Esophagus squamous epithelium (tissue), 5 donors: ENCODE results near the gene ZNF71. TPM values are rescaled to one million over a fixed set of nuclear protein-coding genes. Genes with fewer than 3 reads are reported as not detected.

Experiments
- DNase-seq: peaks from one replicate; lab custom pipeline; 2025; lab: John Stamatoyannopoulos, UW
- H3K27ac ChIP-seq, 4 donors: fragments of 200-600 bp; sonication (generic); one replicate each; pipeline ENCODE4 v1.5.1; 2016 to 2019; ENCODE audit warnings: mild to moderate bottlenecking in 1 of 4
- H3K27me3 ChIP-seq, 4 donors: fragments of 200-600 bp; sonication (generic); 1 replicate in 3 of 4; 2 replicates in 1 of 4; pipeline versions ENCODE4 v1.5.1 to v1.6.0; 2017 to 2021; ENCODE audit warnings: antibody characterized with exemption in 1 of 4
- H3K36me3 ChIP-seq, 3 donors: fragments of 200-600 bp; sonication (generic); one replicate each; pipeline ENCODE4 v1.5.1; 2016 to 2019
- H3K4me1 ChIP-seq, 3 donors: fragments of 200-600 bp; sonication (generic); one replicate each; pipeline ENCODE4 v1.5.1; 2017 to 2019
- H3K4me3 ChIP-seq, 4 donors: fragments of 200-600 bp; sonication (generic); 1 replicate in 3 of 4; 2 replicates in 1 of 4; pipeline ENCODE4 v1.5.1; 2016 to 2019; ENCODE audit warnings: mild to moderate bottlenecking in 2 of 4, moderate library complexity in 1 of 4
- H3K9me3 ChIP-seq, 3 donors: fragments of 200-600 bp; sonication (generic); one replicate each; pipeline ENCODE4 v1.5.1; 2016 to 2019
- CTCF ChIP-seq, 6 experiments: fragments of 450-650 bp in 4 of 6; fragments of 200-600 bp in 2 of 6; sonication (generic) in 2 of 6; IDR thresholded peaks; one replicate each; pipeline ENCODE4 v1.5.1; 2016 to 2019; ENCODE audit warnings: antibody characterized with exemption in 6 of 6, mild to moderate bottlenecking in 4 of 6, moderate library complexity in 4 of 6
- POLR2A ChIP-seq, 4 donors: fragments of 450-650 bp; IDR thresholded peaks; one replicate each; pipeline ENCODE4 v1.6.1; 2017; ENCODE audit warnings: antibody characterized with exemption in 4 of 4, mild to moderate bottlenecking in 4 of 4, moderate library complexity in 3 of 4
- WGBS, 2 donors: methylation state at CpG; one replicate each; pipeline ENCODE4 v1.1.5; 2018; 5-methylcytosine and 5-hydroxymethylcytosine counted together
- intact Hi-C: fragments of 100-400 bp; cut with DNase I; formaldehyde crosslinking; loops from one replicate; pipeline ENCODE4 v1.15.0; 2022
- total RNA-seq, 4 donors: library from RNA; depleted of rRNA; stranded (reverse); fragments of >200 nt; gene quantifications; one replicate each; pipeline ENCODE4 v1.1.0, GENCODE V29; 2016
- donor health status: DM: yes; HTN: yes; CAD: no.

ZNF71 gene
- total RNA-seq, 4 donors from 2014 or later = 3.0 to 8.4 (median 3.4) TPM

GRCh38 chr19:56594446-56594782 lies 688 bp upstream of the ZNF71 start:
- WGBS, 2 donors = 60 to 62% methylated on average over 4 of the region's 4 CpGs
- Histone ChIP-seq H3K9me3 (peaks cover 0 to 38% (median 0%) of the 10 kb centered on the region in 3 donors), H3K36me3 (peaks cover 0 to 22% (median 0%) of the 10 kb centered on the region in 3 donors), H3K27ac (peak overlapping the region in 2 of 4 donors; percentile 83 to 85), H3K4me1 (peaks cover 0 to 21% (median 9%) of the 10 kb centered on the region in 3 donors), H3K4me3 (peak overlapping the region in 3 of 4 donors; percentile 89 to 100 (median 90)), H3K27me3 (no peaks in the 10 kb centered on the region)
- intact Hi-C loops = no loop called here
- no peak for DNase-seq
- no peak for TF ChIP-seq POLR2A (IDR thresholded peaks at IDR 0.05)
- no peak for TF ChIP-seq CTCF (IDR thresholded peaks at IDR 0.05)

GRCh38 chr19:56595548-56595899 lies 422 bp downstream of the ZNF71 start:
- no peak for DNase-seq
- intact Hi-C loops = no loop called here
- H3K36me3 ChIP-seq = peaks cover 0 to 24% (median 0%) of the 10 kb centered on the region in 3 donors
- peaks cover 0 to 21% (median 9%) of the 10 kb centered on the region in 3 donors for H3K4me1 ChIP-seq
- H3K4me3 ChIP-seq = peak overlapping the region; percentile 80 to 100 (median 90)
- 0 to 4% methylated on average over 3 to 4 of the region's 4 CpGs for WGBS, 2 donors
- H3K27me3 ChIP-seq = no peaks in the 10 kb centered on the region
- H3K27ac ChIP-seq = peak overlapping the region; percentile 79 to 88 (median 84)
- TF ChIP-seq POLR2A (IDR thresholded peaks at IDR 0.05) (no peak), CTCF (IDR thresholded peaks at IDR 0.05) (no peak)
- H3K9me3 ChIP-seq = peaks cover 0 to 29% (median 0%) of the 10 kb centered on the region in 3 donors

GRCh38 chr19:56596676-56597075 lies 1.6 kb downstream of the ZNF71 start:
- no peak overlapping the region for H3K27ac ChIP-seq
- H3K36me3 ChIP-seq = peaks cover 0 to 35% (median 6%) of the 10 kb centered on the region in 3 donors
- intact Hi-C loops = no loop called here
- whole genome bisulfite sequencing, 2 donors = 57 to 66% methylated on average over 4 of the region's 4 CpGs
- H3K9me3 ChIP-seq = peaks cover 0 to 31% (median 9%) of the 10 kb centered on the region in 3 donors
- TF ChIP-seq CTCF (IDR thresholded peaks at IDR 0.05) = no peak
- no peak for TF ChIP-seq POLR2A (IDR thresholded peaks at IDR 0.05)
- H3K27me3 ChIP-seq = no peaks in the 10 kb centered on the region
- H3K4me1 ChIP-seq = peaks cover 0 to 21% (median 9%) of the 10 kb centered on the region in 3 donors
- DNase-seq = no peak
- H3K4me3 ChIP-seq = no peak overlapping the region

- Histone ChIP-seq H3K4me3 (no peak overlapping the region), H3K27ac (no peak overlapping the region), H3K27me3 (no peaks in the 10 kb centered on the region), H3K4me1 (peaks cover 0 to 21% (median 9%) of the 10 kb centered on the region in 3 donors), H3K36me3 (peaks cover 0 to 46% (median 6%) of the 10 kb centered on the region in 3 donors), H3K9me3 (peaks cover 0 to 39% (median 10%) of the 10 kb centered on the region in 3 donors)
- TF ChIP-seq POLR2A (IDR thresholded peaks at IDR 0.05) = no peak
- DNase-seq = no peak
- intact Hi-C loops = no loop called here
- WGBS, 2 donors = 87 to 96% methylated on average over 3 to 4 of the region's 4 CpGs
These were observed 2.6 kb downstream of the ZNF71 start for GRCh38 chr19:56597696-56598095.

- Histone ChIP-seq H3K4me3 (no peak overlapping the region), H3K27ac (no peak overlapping the region), H3K27me3 (no peaks in the 10 kb centered on the region), H3K36me3 (peaks cover 0 to 80% (median 6%) of the 10 kb centered on the region in 3 donors), H3K9me3 (peaks cover 0 to 75% (median 30%) of the 10 kb centered on the region in 3 donors), H3K4me1 (peaks cover 0 to 4% (median 3%) of the 10 kb centered on the region in 3 donors)
- 95% methylated on average over 2 of the region's 3 CpGs; no CpG with 5 or more reads in 1 of the 2 donors for WGBS, 2 donors
- no peak for TF ChIP-seq CTCF (IDR thresholded peaks at IDR 0.05)
- no peak for TF ChIP-seq POLR2A (IDR thresholded peaks at IDR 0.05)
- intact Hi-C loops = no loop called here
- no peak for DNase-seq
These were observed 6.3 kb downstream of the ZNF71 start for GRCh38 chr19:56601375-56601774.
